GM21737 (cell line): Measurements from ENCODE around the gene NR2F1-AS1.
"Not testable (repeated sequence)": the region's sequence is repeated elsewhere in the genome, so short reads cannot be mapped to it uniquely, and the experiment has no call there.

Experiments used
- ATAC-seq: cut with Tn5 transposase; IDR thresholded peaks from one replicate; pipeline ENCODE4 v1.9.1; 2021; ENCODE audit warnings: mild to moderate bottlenecking, moderate library complexity; ENCODE audit not compliant: unreplicated experiment

The NR2F1-AS1 gene

DNA sequence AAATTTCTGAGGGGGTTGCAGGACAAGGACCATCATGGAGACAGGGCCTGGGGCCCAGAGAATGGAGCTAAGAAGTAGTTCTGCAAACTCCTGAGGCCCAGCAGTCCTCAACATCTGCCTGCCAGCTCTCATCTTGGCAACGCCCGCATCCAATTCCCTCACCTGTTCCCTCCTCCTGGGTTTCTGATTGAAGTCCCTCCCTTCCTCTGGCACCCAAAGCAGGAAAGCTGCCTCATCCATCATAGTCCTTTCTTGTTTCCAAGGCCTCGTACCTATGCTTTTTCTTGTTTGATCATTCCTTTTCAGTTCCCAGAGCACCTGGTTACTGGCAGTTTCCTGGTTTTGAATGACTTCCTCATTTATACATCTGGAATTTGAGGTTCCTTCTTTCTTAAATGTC is 181.3 kb downstream of the NR2F1-AS1 start:
- ATAC-seq: no peak

DNA sequence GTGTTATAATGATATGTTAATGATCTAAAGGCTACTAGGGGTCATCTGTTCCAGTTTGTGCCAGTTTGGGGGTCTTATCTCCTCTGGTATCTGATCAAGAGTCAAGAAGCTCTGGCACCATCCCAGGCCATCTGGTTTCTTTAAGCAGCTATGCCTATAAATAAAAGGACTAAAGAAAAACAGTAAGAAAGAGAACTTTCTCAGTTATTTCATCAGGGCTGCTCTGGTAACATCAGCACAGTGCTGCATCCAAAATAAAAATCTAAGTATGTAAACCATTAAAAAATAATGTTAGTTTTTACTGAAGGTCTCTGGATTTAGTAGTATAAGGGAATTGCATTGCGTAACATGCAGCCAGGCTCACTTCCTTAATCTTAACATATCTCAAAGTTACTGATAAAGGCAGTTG is 185.0 kb downstream of the NR2F1-AS1 start:
- no peak for ATAC-seq

DNA sequence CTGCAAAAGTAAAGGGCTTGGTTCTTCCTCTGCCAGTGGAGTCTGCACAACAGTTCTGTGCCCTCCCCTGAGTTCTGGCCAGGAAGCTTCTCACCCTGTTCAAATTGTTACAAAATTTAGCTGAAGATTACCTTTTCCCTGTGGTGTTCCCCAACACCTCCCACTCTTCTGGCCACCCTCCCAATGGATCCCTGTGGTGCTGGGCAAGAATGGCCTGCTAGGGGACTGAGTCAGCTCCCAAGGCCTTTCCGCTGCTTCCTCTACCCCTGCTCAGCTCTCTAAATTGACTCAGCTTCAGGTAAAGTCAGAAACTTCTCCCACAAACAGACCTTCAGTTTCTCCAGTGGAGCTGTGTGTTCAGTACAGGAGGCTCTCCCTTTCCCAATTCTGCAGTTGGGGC is 186.0 kb downstream of the NR2F1-AS1 start:
- no peak for ATAC-seq

DNA sequence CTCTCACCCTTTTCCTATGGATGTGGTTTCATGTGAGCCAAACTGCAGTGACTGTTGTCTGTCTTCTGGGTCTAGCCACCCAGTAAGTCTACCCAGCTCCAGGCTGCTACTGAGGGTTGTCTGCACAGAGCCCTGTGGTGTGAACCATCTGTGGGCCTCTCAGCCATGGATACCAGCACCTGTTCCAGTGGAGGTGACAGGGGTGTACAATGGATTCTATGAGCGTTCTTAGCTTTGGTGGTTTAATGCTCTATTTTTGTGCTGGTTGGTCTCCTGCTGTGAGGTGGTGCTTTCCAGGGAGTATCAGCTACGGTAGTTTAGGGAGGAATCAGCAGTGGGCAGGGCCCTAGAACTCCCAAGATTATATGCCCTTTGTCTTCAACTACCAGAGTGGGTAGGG is 186.7 kb downstream of the NR2F1-AS1 start:
- ATAC-seq: no peak

DNA sequence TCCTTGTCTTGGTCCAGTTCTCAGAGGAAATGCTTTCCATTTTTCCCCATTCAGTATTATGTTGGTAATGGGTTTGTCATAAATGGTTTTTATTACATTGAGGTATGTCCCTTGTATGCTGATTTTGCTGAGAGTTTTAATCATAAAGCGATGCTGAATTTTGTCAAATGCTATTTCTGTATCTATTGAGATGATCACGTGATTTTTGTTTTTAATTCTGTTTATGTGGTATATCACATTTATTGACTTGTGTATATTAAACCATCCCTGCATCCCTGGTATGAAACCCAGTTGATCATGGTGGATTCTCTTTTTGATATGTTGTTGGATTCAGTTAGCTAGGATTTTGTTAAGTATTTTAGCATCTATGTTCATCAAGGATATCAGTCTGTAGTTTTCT is 189.8 kb downstream of the NR2F1-AS1 start:
- not testable (repeated sequence) for ATAC-seq

DNA sequence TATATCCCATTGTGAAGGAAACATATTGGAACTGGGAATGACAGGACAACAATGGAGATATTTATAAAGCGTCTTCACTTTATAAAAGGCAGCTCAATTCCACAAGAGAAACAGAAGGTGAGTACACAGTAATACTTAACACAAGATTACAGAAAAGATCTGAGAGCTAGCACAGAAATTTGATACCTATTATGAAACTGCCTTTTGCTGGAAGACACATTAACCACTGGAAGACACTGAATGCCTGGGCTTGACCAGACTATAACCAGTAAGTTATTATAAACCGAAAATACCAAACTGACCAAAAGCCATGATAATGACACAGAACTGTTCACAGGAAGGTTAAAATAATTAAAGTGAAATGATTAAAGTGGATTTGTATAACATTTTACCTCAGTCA is 195.4 kb downstream of the NR2F1-AS1 start:
- no peak for ATAC-seq

DNA sequence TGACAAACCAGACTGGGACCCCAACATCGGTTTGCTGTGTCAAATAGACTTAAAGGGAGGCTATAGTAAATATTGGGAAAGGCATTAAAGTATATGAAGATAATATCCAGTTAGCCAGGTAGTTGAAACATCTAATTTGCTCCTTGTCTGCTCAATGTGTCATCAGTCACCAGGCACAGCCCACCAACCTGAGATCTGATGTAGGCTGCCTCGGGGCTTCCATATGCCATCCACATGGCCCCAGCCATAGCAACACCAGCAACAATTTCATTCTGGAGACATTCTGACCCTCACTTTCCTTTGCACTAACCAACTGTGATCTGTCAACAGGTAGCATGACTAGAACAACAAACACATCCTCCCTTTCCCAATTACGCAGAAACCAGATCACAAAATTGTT is 196.0 kb downstream of the NR2F1-AS1 start:
- no peak for ATAC-seq

DNA sequence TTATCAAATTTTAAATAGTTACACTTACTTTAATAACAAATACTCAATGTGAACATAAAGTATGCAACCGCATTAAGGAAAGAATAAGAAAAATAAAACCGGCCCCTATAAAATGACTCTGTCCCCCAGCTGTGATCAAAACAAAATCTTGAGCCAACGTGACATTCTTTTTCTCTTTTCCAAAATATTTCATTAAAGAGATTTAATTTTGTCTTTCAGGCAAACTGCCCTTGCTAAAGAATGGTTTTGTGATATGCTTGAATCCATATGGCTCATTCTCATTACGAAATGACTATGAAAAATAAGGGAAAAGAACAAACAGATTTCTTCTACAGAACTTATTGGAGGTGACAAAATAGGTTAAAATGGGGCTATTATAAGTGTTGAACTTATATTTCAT is 197.0 kb downstream of the NR2F1-AS1 start:
- ATAC-seq: no peak

DNA sequence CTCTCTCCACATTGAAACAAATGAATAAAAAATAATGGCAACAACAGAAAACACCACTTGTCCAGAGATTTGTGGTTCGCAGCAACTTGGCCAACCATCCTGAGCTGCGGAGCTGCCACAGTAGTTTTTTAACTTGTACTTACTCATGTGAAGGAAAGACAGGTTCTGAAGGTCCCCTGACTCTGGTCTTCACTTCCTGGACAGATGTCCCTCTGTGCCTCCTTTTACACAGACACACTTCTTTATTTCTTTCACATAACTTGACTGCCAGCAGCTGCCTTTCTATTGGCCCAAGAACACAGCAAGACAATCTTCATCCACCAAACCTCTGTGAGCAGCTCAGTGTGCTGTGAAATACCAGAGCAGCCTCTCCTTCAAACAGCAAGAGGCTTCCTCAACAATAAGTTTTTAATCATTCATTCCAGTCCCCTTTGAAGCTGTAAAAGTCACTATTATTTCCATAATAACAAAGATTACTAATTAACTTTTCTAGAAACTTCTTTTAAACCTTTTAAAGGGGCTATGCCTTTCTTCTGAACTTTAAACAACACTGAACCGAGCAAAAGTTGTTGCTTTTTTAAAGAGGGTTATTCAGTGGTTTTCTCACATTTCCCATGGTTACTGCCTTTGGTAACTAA is 198.7 kb downstream of the NR2F1-AS1 start:
- ATAC-seq: no peak

DNA sequence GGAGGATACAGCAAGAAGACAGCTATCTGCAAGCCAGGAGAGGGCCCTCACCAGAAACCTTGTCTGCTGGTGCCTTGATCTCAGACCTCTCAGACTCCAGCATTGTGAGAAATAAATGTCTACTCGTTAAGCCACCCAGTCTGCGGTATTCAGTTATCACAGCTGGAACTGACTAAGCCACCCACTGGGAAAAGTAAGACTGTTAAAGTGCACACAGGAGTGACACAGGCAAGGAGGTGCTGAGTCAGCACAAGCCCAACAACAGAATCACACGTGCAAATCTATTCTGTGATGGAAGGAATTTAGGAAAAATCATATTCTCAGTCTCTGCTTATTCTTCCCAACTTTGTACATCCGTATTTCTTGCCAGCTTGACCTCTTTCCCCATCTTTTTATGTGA is 200.0 kb downstream of the NR2F1-AS1 start:
- no peak for ATAC-seq

DNA sequence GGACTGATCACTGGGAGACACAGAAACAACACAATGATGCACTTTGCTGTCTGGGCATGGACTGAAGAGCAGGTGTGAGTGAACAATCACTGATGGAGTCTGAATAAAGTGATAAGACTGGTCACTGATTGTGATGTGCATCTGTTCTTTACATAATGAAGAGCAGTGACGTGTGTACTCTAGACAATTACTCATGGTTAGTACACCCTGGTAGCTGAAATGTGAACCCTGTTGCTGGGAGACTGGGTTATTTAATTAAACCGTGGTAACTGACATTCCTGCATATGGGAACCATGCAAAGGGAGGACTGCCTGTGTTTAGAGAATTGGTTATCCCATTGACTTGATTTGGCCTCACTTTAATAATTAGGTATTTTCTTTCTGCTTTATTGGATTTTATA is 202.9 kb downstream of the NR2F1-AS1 start:
- no peak for ATAC-seq

DNA sequence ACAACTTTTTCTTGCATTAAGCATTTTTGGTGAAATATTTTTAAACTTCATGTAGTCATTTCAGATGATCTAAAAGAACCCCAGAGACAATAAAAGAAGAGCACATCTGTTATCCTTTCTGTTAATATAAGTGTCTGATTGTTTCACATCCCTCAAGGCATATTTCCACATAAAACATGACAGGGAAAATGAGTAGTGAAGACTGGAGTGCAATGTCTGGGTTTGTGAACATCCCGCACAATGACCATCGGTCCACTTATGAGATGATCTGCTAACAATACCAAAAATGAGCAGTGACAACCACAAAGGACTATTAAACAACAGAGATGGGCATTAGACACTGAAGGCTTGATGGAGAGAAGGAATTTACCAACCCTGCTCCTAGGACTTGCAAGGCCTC is 209.1 kb downstream of the NR2F1-AS1 start:
- ATAC-seq: no peak

DNA sequence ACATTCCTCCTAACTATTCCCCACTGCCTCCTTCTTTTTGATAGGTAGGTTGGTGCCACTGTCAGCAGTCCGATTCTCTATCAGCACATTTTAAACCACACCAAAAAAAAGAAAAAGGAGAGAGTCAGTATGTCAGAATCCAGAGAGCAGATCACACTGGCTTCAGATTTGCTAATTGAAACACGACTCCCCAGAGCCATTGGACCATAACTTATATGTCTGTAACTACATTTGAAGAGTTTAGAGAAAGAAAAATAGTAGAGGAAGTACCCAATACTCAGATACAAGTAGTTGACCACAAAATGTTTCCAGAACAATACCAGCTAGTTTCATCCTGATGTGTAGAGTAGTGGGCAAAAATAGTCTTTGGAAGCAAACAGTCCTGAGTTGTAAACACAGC is 216.6 kb downstream of the NR2F1-AS1 start:
- ATAC-seq: no peak

DNA sequence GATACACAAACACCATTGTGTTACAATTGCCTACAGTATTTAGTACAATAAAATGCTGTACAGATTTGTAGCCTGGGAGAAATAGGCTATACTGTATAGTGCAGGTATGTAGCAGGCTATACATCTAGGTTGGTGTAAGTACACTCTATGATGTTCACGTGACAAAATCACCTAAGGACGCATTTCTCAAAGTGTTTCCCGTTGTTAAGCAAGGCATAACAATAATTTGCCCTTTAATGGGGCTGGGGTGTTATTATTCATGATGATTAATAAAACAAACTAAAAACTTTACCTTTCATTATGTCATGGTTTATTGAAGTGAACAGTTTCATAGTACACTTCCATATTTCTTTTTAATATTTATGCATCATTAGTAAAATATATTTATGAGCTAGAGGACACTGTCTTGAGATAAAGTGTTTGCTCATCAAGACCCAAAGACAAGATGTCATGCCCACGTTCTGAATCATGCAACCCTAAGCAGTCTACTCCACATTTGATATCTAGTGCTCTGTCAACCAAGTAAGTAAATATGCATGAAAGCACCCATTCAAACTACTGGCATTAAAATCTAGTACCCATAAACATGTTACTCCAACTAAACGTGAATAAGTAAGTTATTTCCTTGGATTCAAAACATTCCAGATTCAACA is 220.5 kb downstream of the NR2F1-AS1 start:
- ATAC-seq: no peak

DNA sequence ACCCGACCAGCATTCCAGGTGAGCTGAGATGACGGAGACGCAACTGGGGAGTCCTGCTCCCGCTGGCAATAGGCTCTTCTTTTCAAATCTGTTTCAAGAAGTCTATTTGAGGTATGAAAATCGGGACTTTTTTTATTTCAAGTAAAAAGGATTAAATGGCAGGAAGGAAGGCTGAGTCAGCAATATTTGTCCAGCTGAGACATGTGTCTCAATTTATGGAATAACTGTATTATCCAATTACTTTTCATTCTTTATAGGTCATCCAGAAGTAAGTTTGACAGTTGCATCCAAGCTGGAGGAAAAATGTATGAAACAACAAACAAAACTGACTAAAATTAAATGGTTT is 221.1 kb downstream of the NR2F1-AS1 start:
- ATAC-seq: no peak
